Measurements from ENCODE around the gene IFNW1.

The IFNW1 gene

DNA sequence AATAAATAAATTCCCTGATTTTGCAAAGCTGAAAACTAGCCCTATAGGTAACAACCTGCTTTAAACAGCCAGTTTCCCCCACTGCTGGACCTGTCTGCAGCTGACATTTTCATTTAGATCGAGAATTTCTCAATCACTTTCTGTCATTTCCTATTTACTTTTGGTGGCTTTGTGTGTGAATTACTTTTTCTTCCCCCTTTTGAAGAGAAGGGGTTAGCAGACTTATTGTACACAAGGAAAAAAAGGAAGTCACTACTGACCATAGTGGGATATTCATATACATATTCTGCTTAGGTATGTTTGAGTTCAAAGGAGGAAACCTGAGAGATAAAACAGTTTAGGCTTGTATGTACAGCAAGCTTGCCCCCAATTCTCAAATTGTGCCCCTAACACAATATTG lies 36.8 kb downstream of the IFNW1 start:
- peak; percentile 38 to 80 for DNase-seq

DNA sequence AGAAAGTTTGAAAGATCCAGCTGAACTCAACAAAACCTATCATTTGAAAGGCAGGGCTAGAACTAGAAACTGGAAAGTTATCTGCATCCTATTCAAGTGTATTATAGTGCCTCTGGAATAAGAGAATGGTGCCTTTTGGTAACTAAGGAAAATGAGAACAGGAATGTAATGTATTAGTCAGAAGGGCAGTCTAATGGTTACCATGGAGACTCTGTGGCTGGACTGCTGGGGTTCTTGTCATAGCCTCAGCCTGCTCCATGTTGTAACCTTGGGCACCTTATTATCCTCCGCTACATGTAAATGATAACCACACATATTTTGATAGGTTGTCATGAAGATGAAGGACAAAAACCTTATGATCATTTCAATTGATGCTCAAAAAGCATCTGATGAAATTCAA lies 39.3 kb downstream of the IFNW1 start:
- DNase-seq, result no peak

DNA sequence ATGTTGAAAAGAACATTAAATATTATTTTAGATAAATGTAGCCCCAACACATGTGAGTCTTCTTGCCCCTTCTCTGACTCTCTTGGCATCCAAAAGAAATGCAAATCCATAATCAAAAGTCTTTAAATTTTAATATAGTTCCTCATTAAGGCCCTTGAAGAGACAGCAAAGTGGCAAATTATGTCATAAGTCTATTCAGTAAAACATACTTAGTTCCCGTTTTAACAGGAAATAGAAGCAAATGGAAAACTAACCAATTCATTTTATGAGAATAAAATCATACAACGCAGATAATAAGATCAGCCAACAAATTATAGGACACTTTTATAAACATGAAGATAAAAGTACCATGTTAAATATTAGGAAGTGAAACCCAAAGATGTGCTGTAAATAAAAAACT lies 43.8 kb downstream of the IFNW1 start:
- peak in 1 of 2 donors; percentile 60 for DNase-seq

DNA sequence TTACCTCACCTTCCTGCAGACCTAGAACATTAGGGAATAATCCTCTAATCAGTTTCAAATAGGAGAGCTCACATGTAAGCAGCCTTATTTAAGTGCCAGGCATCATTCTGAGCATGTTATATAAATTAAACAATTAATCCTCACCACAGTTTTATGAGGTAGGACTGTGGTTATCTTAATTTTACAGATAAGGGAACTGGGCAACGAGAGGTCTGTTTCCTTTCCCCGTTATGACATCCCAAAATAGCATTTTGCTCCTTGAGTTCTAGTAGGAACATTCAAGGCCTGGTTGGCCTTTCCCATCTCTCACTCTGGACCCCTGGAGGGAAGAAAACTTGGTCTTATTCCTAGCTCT lies 44.8 kb downstream of the IFNW1 start:
- DNase-seq, result no peak

DNA sequence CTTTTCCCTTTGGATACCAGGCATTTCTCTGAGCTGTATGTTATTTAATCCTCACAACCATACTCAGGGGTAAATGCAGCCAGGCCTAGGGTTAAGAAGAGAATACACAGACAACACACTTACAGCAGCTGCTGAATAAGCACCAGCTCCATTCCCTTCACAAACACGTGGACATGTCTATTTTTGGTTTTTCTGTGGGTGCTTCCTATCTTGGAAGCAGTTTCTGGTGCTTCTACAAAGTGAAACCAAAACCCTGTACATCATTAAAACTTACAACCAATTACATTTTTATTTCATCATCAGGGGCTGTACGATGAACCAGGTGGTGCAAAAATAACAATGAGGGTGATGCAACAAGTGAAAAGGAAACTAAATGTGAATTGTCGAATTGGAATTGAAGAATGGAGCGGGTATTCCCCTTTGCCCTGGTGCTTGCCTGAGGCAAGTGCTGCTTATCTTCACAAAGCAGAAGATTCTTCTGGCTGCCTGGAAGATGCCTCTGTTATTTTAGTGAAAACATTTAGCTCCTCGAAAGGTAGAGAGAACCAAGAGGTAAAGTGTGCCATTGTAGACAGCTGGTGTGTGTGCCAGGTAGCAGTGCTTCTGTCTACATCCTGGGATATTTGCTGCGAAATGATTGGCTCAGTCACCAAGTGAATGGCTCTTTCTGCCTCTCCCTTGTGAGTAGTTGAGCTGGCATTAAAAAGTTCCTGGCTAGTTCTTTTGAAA lies 45.3 kb downstream of the IFNW1 start:
- DNase-seq, result peak; percentile 45 to 55

DNA sequence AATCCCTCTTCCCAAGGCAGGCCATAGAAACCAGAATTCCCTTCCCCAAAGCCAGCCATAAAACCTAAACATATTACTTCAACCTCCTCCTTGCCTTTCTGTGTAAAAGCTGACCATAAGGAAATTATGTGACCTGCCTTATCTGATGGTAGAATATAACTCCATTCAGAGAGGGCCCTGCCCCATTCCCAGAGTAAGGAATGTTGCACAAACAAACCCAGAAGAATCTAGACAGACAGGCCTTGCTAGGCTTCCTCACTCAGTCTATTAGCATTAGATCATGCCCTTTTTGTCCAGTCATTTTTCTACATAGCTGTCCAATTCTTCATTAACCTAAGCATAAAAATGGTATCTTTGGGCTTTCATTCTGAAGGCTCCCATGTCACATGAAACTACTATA lies 46.1 kb downstream of the IFNW1 start:
- DNase-seq, result no peak

Measured in inflammatory macrophage (primary cell).